ENCODE measurements around the gene MS4A6A. TPM values are rescaled to one million over a fixed set of nuclear protein-coding genes. Genes with fewer than 3 reads are reported as not detected.

The MS4A6A gene
- total and polyA plus RNA-seq, 9 of the 15 experiments (the other 6 are each of a cell fraction or from before 2014, with no cell fraction given): 0.57 to 9.5 (median 4.2) TPM

GRCh38 chr11:60127311-60127811, 55.5 kb downstream of the MS4A6A start (continued):
- TF ChIP-seq CHD7 (IDR thresholded peaks at IDR 0.05; ENCODE audit: low read depth, low read length): no peak
- TF ChIP-seq TRIM28 (IDR thresholded peaks at IDR 0.05): 0 out of 2 replicates have a peak, but pooled peaks have one; percentile 28
- TF ChIP-seq ZHX1 (conservative IDR thresholded peaks at IDR 0.05; ENCODE audit: low read length): no peak
- no peak for TF ChIP-seq NFIX (CRISPR knock-in tag; IDR thresholded peaks at IDR 0.05; ENCODE audit: low read depth)
- TF ChIP-seq ELK3 (CRISPR knock-in tag; IDR thresholded peaks at IDR 0.05): no peak
- no peak for TF ChIP-seq MEIS2 (IDR thresholded peaks at IDR 0.05; ENCODE audit: partially characterized antibody)
- no peak for TF ChIP-seq FOXJ2 (tag; IDR thresholded peaks at IDR 0.05)
- no peak for TF ChIP-seq SP1 (CRISPR knock-in tag; IDR thresholded peaks at IDR 0.05)
- no peak for TF ChIP-seq NFXL1 (CRISPR knock-in tag; IDR thresholded peaks at IDR 0.05)
- TF ChIP-seq ZNF140 (CRISPR knock-in tag; IDR thresholded peaks at IDR 0.05): no peak
- TF ChIP-seq CBX3 (IDR thresholded peaks at IDR 0.05; ENCODE audit: borderline replicate concordance in 1 of 2, low read length in 2 of 2): peak in 1 of 2 experiments; percentile 83; a peak in 2 of 3 replicates
- no peak for TF ChIP-seq E2F5 (CRISPR knock-in tag; IDR thresholded peaks at IDR 0.05)

Measured in K562 (cell line).